Vagina (tissue), 2 donors: ENCODE results near the gene ALKBH3.

Experiments
- POLR2A ChIP-seq, 2 donors: fragments of 450-650 bp; IDR thresholded peaks; one replicate each; pipeline ENCODE4 v1.6.1; 2017; ENCODE audit warnings: antibody characterized with exemption in 2 of 2, mild to moderate bottlenecking in 2 of 2, moderate library complexity in 2 of 2
- POLR2AphosphoS5 ChIP-seq, 2 donors: sonication (generic); formaldehyde crosslinking; IDR thresholded peaks; one replicate each; pipeline ENCODE4 v1.9.0; 2017; ENCODE audit warnings: antibody characterized with exemption in 2 of 2, mild to moderate bottlenecking in 2 of 2, low read depth in 1 of 2; ENCODE audit not compliant: insufficient read depth in 1 of 2
- TF ChIP-seq, protein P1 (sequence below), 3 experiments: fragments of 450-650 bp in 2 of 3; fragments of 200-600 bp in 1 of 3; sonication (generic) in 1 of 3; IDR thresholded peaks; one replicate each; pipeline ENCODE4 v1.5.1; 2017 to 2019; ENCODE audit warnings: antibody characterized with exemption in 3 of 3, mild to moderate bottlenecking in 2 of 3, moderate library complexity in 2 of 3

DNA sequence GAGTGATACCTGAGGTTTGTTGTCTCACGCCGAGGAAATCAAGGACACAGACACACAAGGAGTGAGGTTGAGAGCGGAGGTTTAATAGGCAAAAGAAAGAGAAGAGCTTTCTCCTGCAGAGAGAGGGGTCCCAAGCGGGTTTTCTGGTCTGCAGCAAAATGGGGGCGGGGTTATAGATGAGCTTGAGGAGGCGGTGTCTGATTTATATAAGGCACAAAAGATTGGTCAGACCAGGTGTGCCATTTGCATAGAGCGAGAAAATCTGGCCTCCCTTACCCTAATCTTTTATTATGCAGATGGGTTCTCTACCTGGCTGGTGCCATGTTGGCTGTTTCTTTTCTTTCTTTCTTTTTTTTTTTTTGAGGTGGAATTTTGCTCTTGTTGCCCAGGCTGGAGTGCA lies 73.6 kb downstream of the ALKBH3 start:
- TF ChIP-seq, protein P1, sequence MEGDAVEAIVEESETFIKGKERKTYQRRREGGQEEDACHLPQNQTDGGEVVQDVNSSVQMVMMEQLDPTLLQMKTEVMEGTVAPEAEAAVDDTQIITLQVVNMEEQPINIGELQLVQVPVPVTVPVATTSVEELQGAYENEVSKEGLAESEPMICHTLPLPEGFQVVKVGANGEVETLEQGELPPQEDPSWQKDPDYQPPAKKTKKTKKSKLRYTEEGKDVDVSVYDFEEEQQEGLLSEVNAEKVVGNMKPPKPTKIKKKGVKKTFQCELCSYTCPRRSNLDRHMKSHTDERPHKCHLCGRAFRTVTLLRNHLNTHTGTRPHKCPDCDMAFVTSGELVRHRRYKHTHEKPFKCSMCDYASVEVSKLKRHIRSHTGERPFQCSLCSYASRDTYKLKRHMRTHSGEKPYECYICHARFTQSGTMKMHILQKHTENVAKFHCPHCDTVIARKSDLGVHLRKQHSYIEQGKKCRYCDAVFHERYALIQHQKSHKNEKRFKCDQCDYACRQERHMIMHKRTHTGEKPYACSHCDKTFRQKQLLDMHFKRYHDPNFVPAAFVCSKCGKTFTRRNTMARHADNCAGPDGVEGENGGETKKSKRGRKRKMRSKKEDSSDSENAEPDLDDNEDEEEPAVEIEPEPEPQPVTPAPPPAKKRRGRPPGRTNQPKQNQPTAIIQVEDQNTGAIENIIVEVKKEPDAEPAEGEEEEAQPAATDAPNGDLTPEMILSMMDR (IDR thresholded peaks at IDR 0.05), result no peak
- TF ChIP-seq POLR2A (IDR thresholded peaks at IDR 0.05) (no peak), POLR2AphosphoS5 (IDR thresholded peaks at IDR 0.05; ENCODE audit: insufficient read depth in 1 of 2, low read depth in 1 of 2) (no peak)
